HL-60 (cell line): Measurements from ENCODE around the gene CYP4F22.

Experiments
- CTCF ChIP-seq: IDR thresholded peaks from one replicate; pipeline ENCODE4 v1.5.1; 2011; ENCODE audit warnings: low read length, control low read depth, inconsistent platforms; ENCODE audit not compliant: insufficient read depth
- GABPA ChIP-seq: IDR thresholded peaks from 2 replicates; pipeline ENCODE4 v1.6.1; 2012; ENCODE audit warnings: low read depth
- POLR2AphosphoS5 ChIP-seq: IDR thresholded peaks from 2 replicates; pipeline ENCODE4 v1.6.1; 2012; ENCODE audit warnings: low read depth

GRCh38 chr19:15488489-15489226 is 19.7 kb upstream of the CYP4F22 start:
- no peak for TF ChIP-seq GABPA
- no peak for TF ChIP-seq CTCF
- TF ChIP-seq POLR2AphosphoS5 = no peak
